ENCODE measurements around the gene CAMSAP2. TPM values are rescaled to one million over a fixed set of nuclear protein-coding genes. Genes with fewer than 3 reads are reported as not detected.
"Not testable (repeated sequence)": the region's sequence is repeated elsewhere in the genome, so short reads cannot be mapped to it uniquely, and the experiment has no call there.

Gene CAMSAP2
- polyA plus RNA-seq, 2 of the 4 experiments (the other 2 are of a cell fraction): 17.3 to 28.5 TPM

GRCh38 chr1:200791012-200791411 lies 52.3 kb downstream of the CAMSAP2 start:
- H3K4me1 ChIP-seq; FAIRE-seq; H3K27ac ChIP-seq; ATAC-seq; H3K4me2 ChIP-seq; DNase-seq (ENCODE audit: low read depth in 1 of 2, low spot score in 1 of 2); H3K9me3 ChIP-seq; H3K4me3 ChIP-seq; POLR2A ChIA-PET: not testable (repeated sequence)
- TF ChIP-seq MAFK (IDR thresholded peaks at IDR 0.05; ENCODE audit: partially characterized antibody): peak; percentile 58
- WGBS (ENCODE audit: missing lambda C conversion rate): 93% methylated on average over 6 of the region's 6 CpGs
- CTCF ChIA-PET: interaction anchor here (1.3 to 2.9 kb wide), 4 partner anchors 10 to 169 kb away, joined by 5 to 9 read pairs (median 7); no protein-coding TSS in a partner anchor

DNA sequence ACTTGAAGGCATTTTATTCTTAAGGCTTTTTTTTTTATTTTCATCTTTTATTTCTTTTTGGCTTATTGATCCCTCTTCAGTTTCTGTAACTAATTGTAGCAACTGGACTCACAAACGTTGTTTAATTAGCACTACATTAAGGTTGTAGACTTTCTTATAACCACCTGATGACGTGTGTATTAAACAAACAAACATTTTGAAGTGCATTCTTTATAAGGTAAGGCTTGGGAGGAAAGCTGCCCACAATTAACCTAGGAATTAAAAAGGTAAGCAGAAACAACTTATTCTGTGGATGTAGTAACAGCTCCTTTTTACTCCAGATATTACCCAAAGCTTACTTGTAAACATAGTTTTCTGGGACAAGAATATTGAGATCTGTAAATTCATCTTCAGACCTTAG lies 55.0 kb downstream of the CAMSAP2 start:
- no peak for ATAC-seq
- WGBS (ENCODE audit: missing lambda C conversion rate): 77% methylated on average over 2 of the region's 2 CpGs

GRCh38 chr1:200794506-200795065 lies 55.9 kb downstream of the CAMSAP2 start:
- H3K4me1 ChIP-seq: peaks cover 5% of the 10 kb centered on the region; the same call in 1 of the 3 replicates
- H3K9me3 ChIP-seq: 0 out of 3 replicates have a peak, but pooled peaks cover 6% of the 10 kb centered on the region
- ATAC-seq (no peak), DNase-seq (ENCODE audit: low read depth in 1 of 2, low spot score in 1 of 2) (no peak), FAIRE-seq (no peak)
- CTCF ChIA-PET: interaction anchor here (1.1 kb wide), 1 partner anchor 172 kb away, joined by 4 read pairs; no protein-coding TSS in a partner anchor
- no peak for TF ChIP-seq EHMT2 (IDR thresholded peaks at IDR 0.05; ENCODE audit: low read depth)
- no peak for TF ChIP-seq NPAS2 (CRISPR knock-in tag; IDR thresholded peaks at IDR 0.05; ENCODE audit: borderline replicate concordance)
- TF ChIP-seq KDM5A (IDR thresholded peaks at IDR 0.05): no peak
- TF ChIP-seq FOSB (CRISPR knock-in tag; IDR thresholded peaks at IDR 0.05): no peak
- TF ChIP-seq CHD4 (IDR thresholded peaks at IDR 0.05; ENCODE audit: borderline replicate concordance): no peak
- TF ChIP-seq ZFP36 (IDR thresholded peaks at IDR 0.05; ENCODE audit: borderline replicate concordance, partially characterized antibody): no peak
- TF ChIP-seq CEBPB (IDR thresholded peaks at IDR 0.05): no peak
- TF ChIP-seq POLR2A (IDR thresholded peaks at IDR 0.05; ENCODE audit: low read length): no peak
- no peak for TF ChIP-seq HDAC2 (IDR thresholded peaks at IDR 0.05)
- TF ChIP-seq, protein P1, sequence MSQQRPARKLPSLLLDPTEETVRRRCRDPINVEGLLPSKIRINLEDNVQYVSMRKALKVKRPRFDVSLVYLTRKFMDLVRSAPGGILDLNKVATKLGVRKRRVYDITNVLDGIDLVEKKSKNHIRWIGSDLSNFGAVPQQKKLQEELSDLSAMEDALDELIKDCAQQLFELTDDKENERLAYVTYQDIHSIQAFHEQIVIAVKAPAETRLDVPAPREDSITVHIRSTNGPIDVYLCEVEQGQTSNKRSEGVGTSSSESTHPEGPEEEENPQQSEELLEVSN (IDR thresholded peaks at IDR 0.05; ENCODE audit: borderline replicate concordance, low read depth): no peak
- TF ChIP-seq ESRRA (IDR thresholded peaks at IDR 0.05; ENCODE audit: borderline replicate concordance, low read length): no peak
- no peak for TF ChIP-seq PHF8 (IDR thresholded peaks at IDR 0.05; ENCODE audit: borderline replicate concordance, low read depth)
- TF ChIP-seq HOXB5 (CRISPR knock-in tag; IDR thresholded peaks at IDR 0.05): no peak
- no peak for TF ChIP-seq MAFK (IDR thresholded peaks at IDR 0.05; ENCODE audit: partially characterized antibody)
- TF ChIP-seq ZNF302 (CRISPR knock-in tag; IDR thresholded peaks at IDR 0.05): no peak
- no peak for TF ChIP-seq SREBF2 (IDR thresholded peaks at IDR 0.05)
- TF ChIP-seq NFE2L2 (conservative IDR thresholded peaks at IDR 0.05; ENCODE audit: low read length): no peak
- TF ChIP-seq RNF2 (IDR thresholded peaks at IDR 0.05; ENCODE audit: borderline replicate concordance, low read depth): no peak
- TF ChIP-seq RFX5 (IDR thresholded peaks at IDR 0.05): no peak
- H3K4me2 ChIP-seq: no peak overlapping the region
- POLR2A ChIA-PET: no interaction called here
- H3K27ac ChIP-seq: no peak overlapping the region
- 100% methylated on average over 1 of the region's 1 CpG for WGBS (ENCODE audit: missing lambda C conversion rate)
- no peak overlapping the region for H3K4me3 ChIP-seq

More for the DNA sequence above, 55.0 kb downstream of the CAMSAP2 start:
- H3K4me3 ChIP-seq: no peak overlapping the region
- no peak overlapping the region for H3K27ac ChIP-seq
- FAIRE-seq (no peak), DNase-seq (ENCODE audit: low read depth in 1 of 2, low spot score in 1 of 2) (no peak)
- CTCF ChIA-PET: interaction anchor here (0.6 to 1.3 kb wide), 3 partner anchors 8 to 182 kb away, joined by 3 read pairs; no protein-coding TSS in a partner anchor
- H3K9me3 ChIP-seq: 0 out of 3 replicates have a peak, but pooled peaks cover 6% of the 10 kb centered on the region
- peaks cover 5% of the 10 kb centered on the region; the same call in 1 of the 3 replicates for H3K4me1 ChIP-seq
- no peak for TF ChIP-seq NR3C1 (IDR thresholded peaks at IDR 0.05)
- TF ChIP-seq ATOH8 (CRISPR knock-in tag; IDR thresholded peaks at IDR 0.05; ENCODE audit: low read depth): no peak
- TF ChIP-seq EP300 (IDR thresholded peaks at IDR 0.05): no peak
- TF ChIP-seq, protein P2, sequence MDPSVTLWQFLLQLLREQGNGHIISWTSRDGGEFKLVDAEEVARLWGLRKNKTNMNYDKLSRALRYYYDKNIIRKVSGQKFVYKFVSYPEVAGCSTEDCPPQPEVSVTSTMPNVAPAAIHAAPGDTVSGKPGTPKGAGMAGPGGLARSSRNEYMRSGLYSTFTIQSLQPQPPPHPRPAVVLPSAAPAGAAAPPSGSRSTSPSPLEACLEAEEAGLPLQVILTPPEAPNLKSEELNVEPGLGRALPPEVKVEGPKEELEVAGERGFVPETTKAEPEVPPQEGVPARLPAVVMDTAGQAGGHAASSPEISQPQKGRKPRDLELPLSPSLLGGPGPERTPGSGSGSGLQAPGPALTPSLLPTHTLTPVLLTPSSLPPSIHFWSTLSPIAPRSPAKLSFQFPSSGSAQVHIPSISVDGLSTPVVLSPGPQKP (IDR thresholded peaks at IDR 0.05; ENCODE audit: low read depth, low read length): no peak
- no peak for TF ChIP-seq HEYL (CRISPR knock-in tag; IDR thresholded peaks at IDR 0.05)
- no peak for TF ChIP-seq RCOR1 (IDR thresholded peaks at IDR 0.05; ENCODE audit: low read depth, low read length)
- no peak for TF ChIP-seq TP53 (CRISPR knock-in tag; IDR thresholded peaks at IDR 0.05)
- TF ChIP-seq HOXA7 (CRISPR knock-in tag; IDR thresholded peaks at IDR 0.05): no peak
- no peak for TF ChIP-seq SMC3 (IDR thresholded peaks at IDR 0.05)
- TF ChIP-seq ZC3H11A (IDR thresholded peaks at IDR 0.05): no peak
- TF ChIP-seq RARB (CRISPR knock-in tag; IDR thresholded peaks at IDR 0.05): no peak
- TF ChIP-seq HDAC2 (IDR thresholded peaks at IDR 0.05): no peak
- TF ChIP-seq ZSCAN20 (CRISPR knock-in tag; IDR thresholded peaks at IDR 0.05): no peak
- TF ChIP-seq, protein P1 (IDR thresholded peaks at IDR 0.05; ENCODE audit: borderline replicate concordance, low read depth): no peak
- no peak for TF ChIP-seq FOXS1 (CRISPR knock-in tag; IDR thresholded peaks at IDR 0.05)
- TF ChIP-seq ZFP36 (IDR thresholded peaks at IDR 0.05; ENCODE audit: borderline replicate concordance, partially characterized antibody): no peak
- no peak overlapping the region for H3K4me2 ChIP-seq
- POLR2A ChIA-PET: no interaction called here

Data from A549 (cell line).